GM21737 (cell line): ENCODE data around the gene TADA2A.
A peak's percentile ranks its signal among the peaks of the same experiment; 100 is the strongest.
"Not testable (repeated sequence)": the region's sequence is repeated elsewhere in the genome, so short reads cannot be mapped to it uniquely, and the experiment has no call there.

Experiments used
- ATAC-seq: cut with Tn5 transposase; IDR thresholded peaks from one replicate; pipeline ENCODE4 v1.9.1; 2021; ENCODE audit warnings: mild to moderate bottlenecking, moderate library complexity; ENCODE audit not compliant: unreplicated experiment

Gene TADA2A

GRCh38 chr17:37490022-37490587 is 83.4 kb downstream of the TADA2A start:
- ATAC-seq, result peak; percentile 37

- ATAC-seq, result no peak
Observed at GRCh38 chr17:37490638-37491614, 84.2 kb downstream of the TADA2A start.

GRCh38 chr17:37492167-37492566 is 85.5 kb downstream of the TADA2A start:
- ATAC-seq, result no peak

GRCh38 chr17:37493249-37494027 is 86.8 kb downstream of the TADA2A start:
- ATAC-seq, result no peak

GRCh38 chr17:37494401-37494831 is 87.7 kb downstream of the TADA2A start:
- no peak for ATAC-seq

- no peak for ATAC-seq
Observed at GRCh38 chr17:37494971-37495370, 88.3 kb downstream of the TADA2A start.

- no peak for ATAC-seq
Observed at GRCh38 chr17:37500378-37500777, 93.7 kb downstream of the TADA2A start.

- no peak for ATAC-seq
Observed at GRCh38 chr17:37502009-37502936, 95.6 kb downstream of the TADA2A start.

GRCh38 chr17:37503148-37503547 is 96.5 kb downstream of the TADA2A start:
- no peak for ATAC-seq

- no peak for ATAC-seq
Observed at GRCh38 chr17:37505333-37505732, 98.6 kb downstream of the TADA2A start.

- ATAC-seq, result no peak
Observed at GRCh38 chr17:37506678-37507077, 100.0 kb downstream of the TADA2A start.

- ATAC-seq, result no peak
Observed at GRCh38 chr17:37507111-37507510, 100.4 kb downstream of the TADA2A start.

- ATAC-seq, result no peak
Observed at GRCh38 chr17:37510056-37510455, 103.4 kb downstream of the TADA2A start.

- not testable (repeated sequence) for ATAC-seq
Observed at GRCh38 chr17:37511642-37512041, 105.0 kb downstream of the TADA2A start.

- no peak for ATAC-seq
Observed at GRCh38 chr17:37512442-37513068, 105.9 kb downstream of the TADA2A start.

- no peak for ATAC-seq
Observed at GRCh38 chr17:37513711-37514110, 107.0 kb downstream of the TADA2A start.

- no peak for ATAC-seq
Observed at GRCh38 chr17:37516127-37516571, 109.5 kb downstream of the TADA2A start.

- ATAC-seq, result no peak
Observed at GRCh38 chr17:37517881-37518280, 111.2 kb downstream of the TADA2A start.

GRCh38 chr17:37518826-37519225 is 112.1 kb downstream of the TADA2A start:
- no peak for ATAC-seq
